Forelimb muscle (tissue), 1 donor: Measurements from ENCODE around the gene MTMR2. TPM values are rescaled to one million over a fixed set of nuclear protein-coding genes. Genes with fewer than 3 reads are reported as not detected.

Source experiments
- DNase-seq: peaks from one replicate; pipeline ENCODE4 v3.0.0-alpha.2; 2013; ENCODE audit warnings: low read depth
- polyA plus RNA-seq: library from polyadenylated mRNA; unstranded; fragments of 120-200 nt; gene quantifications from one replicate; pipeline ENCODE4 v1.2.1, GENCODE V29; 2013; ENCODE audit not compliant: insufficient read length

MTMR2 gene
- polyA plus RNA-seq, 1 donor: 23.6 TPM

DNA sequence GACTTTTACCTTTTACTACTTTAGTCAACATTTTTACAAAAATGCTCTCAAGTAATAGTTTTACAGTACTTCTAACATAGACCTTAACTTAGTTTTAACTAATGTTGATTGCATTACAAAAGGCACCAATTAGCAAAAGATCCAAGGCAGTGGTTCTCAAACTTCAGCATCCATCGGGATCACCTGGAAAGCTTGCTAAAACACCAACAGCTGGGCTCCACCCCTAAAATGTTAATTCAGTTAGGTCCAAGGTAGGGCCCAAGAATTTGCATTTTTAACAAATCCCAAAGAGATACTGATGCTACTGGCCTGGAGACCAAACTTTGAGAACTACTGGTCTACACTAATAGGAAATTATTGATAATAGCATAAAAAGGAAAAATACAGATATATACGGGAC, 5.9 kb downstream of the MTMR2 start:
- no peak for DNase-seq

DNA sequence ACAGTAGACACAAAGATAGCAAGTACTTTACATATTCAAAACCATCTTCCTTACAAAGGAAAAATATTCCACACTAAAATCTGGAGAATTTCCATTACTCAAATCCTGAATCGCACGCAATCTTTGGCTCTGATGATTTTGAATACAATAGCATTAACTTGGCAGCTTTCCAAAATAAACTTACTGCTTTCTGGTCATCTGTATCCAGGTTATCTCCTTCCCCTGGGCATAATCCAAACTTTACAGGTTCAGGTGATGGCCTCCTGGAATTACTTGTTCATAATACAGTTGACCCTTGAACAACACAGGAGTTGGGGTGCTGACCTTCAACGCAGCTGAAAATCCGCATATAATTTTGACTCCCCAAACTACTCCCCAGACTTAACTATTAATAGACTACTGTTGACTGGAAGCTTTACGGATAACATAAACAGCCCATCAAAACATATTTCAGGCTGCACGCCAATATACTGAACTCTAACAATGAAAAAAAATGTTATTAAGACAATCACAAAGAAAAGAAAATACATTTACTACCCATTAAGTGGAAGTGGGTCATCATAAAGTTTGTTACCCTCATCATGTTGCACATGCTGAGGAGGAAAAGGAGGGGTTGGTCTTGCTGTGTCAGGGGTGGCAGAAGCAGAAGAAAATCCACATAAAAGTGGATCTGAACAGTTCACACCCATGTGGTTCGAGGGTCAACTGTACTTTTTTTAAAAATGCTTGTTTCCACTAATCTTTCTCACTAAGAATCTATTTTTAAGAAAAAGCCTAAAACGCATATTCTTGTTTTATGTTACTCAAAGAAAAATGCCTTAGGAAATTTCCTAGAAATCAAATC, 6.5 kb downstream of the MTMR2 start:
- DNase-seq: no peak

DNA sequence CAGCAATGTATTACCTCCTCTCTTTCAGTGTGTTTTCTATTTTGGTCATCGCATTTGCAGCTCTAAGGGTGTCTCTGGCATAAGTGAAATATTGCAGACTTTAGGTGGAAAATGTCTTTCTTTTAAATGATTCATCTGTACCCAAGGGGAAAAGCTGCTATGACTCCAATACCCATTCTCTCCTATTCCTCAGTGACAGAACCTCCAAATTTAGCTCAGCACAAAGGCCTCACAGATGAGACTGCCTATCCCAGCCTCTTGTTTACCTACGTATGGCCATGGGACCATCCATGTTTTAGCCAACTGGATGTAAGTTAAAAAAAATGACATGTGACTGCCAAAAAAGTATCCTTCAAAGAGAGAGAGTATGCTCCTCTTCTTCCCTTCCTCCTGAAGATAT, 7.9 kb downstream of the MTMR2 start:
- DNase-seq: no peak

DNA sequence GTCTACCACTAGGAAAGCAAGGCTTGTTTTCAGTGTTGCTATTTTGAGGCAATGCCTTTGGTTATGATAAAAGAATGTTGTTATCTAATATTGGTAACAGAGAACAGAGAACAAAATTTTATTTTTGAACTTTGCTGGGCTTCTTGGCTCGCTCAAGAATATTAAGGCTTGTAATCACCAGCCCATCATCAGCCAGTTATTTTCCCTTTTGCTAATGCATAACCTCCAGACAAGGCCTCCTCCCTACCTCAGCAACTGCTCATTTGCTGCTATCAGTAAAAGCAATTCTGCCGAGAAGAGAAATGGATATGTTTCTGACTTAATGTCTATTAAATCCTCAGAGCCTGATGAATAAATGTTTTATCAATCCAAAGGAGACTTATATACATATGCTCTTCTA, 8.9 kb downstream of the MTMR2 start:
- DNase-seq: no peak

DNA sequence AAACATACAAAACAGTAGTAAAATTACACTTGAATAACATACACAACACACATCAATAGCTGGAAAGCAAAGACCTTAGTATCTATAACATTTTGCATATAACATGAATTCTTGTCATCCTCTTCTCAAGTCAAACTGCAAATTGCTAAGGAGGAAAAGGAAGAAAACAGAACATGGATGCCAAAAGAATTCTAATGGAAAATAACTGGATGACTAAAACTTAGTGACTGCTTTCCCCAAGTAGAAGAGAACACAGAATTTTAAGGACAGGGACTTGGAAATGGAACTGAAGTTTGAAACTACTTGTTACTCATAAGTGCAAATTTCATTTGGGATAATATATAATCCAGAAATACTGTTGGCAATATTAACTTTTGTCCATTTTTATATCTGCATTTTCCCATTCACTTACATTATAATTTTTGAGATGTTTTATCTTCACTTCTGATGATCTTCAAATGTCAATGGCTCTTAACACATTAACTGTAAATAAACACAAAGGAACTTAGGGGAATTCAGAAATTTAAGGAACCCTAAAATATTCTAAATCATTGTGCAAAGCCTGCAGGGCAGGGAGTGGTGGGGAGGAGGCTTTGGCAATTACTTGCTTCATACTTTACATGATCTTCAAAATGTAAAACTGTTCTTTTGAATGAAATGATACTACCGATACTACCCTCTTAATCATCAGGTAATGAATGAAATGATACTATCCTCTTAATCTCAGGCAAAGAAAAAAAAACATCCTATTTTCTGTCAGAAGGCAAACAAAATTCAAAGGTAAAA, 9.9 kb downstream of the MTMR2 start:
- no peak for DNase-seq

DNA sequence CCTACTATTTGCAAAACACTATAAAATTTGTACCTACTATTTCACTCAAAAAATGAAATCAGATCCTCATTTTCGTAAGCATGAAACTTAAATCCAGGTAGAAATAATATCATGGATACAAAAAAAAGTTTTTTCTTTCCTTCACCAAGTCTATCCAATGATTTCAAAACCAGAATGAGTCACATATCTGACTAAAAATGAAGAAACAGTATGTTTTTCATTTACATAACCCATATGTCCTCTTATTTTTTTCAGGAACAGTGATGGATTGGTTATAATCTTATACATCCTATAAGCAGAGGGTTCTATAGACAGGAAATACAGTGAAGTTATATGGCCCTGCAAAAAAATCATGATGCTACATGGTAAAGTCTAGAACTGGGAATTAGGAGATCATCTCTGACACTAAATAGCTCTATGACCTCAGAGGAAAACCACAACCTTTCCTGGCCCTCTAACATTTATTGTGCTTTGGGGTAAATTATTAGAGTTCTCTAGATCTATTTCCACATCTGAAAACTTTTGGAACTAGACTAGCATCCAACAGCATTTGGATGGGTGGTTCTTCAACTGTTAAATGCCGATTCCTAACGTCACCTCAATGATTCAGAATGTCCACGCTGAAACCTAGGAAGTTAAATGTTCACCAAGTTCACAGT, 10.9 kb downstream of the MTMR2 start:
- DNase-seq: no peak

DNA sequence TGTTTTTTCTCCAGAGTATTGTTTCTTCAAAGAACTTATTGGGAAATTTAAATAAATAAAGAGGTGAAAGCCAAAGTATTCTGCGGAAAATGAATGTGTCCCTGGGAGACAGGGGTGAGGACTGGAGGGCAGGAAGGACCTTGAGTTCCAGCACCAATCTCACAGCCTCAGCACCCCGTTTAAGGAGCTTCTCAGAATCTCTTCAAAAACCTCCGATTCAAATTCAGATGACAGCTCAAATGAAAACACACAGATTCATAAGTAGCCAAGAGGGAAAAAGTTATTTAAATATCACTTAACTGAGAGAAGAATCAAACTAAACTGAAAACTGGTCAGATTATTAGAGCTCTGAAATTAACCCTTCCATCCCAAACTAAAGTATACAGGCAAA, 12.5 kb downstream of the MTMR2 start:
- DNase-seq: no peak

DNA sequence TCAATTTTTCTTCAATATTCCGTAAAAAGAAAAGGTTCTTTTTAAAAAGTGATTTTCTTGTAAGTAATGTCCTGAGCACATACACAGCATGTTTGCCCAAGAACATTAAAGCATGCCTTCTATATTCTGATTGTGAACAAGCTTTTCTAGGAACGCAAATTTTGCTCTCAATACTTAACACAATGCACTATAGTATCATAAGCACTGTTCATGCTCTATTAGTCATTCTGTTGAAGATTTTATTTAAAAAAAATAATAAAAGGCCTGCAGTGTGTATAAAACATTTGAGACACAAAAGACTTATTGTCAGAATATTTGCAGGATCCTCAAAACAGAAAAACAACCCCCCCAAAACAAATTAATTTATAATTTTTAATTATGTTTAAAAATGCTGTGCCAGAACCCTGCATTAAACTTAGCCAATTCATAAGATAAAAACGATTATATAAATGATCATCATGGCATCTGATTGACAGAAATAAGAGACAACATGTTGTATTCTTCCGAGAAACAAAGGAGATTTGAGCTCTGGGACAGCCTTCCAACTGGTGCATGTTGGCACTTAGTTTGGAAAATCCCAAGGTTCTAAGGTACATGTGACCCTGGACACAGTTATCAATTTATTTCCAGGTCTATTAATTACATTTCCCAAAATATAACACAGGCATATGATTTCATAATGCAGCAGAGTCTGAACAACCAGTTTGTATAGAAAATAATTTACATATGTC, 13.1 kb downstream of the MTMR2 start:
- DNase-seq: no peak

DNA sequence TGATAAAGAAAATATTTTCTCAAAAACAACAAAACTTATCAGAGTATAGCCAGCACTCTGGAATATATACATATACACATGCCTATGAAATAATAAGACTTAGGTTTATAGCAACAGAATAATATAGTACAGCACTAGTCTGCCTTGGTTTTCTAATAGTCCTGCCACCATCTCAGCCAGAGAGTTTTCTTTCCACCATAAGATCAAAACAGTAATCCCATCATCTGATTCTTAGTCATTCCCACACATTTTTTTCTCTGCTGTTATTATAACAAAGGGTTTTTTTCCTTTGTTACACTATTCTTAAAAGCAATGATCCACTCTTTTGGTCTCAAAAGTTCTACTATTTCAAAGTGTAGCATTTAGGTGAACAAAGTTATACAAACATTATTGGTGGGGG, 15.1 kb downstream of the MTMR2 start:
- DNase-seq: no peak

DNA sequence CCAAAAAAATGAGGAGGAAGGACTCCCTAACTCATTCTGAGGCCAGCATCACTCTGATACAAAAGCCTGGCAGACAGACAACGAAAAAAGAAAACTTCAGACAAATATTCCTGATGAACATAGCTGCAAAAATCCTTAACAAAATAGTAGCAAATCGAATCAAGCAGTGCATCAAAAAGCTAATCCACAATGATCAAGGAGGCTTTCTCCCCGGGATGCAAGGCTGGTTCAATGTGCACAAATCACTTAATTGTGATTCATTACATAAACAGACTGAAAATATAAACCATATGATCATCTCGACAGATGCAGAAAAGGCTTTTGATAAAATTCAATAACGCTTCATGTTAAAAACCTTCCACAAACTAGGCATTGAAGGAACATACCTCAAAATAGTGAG, 16.4 kb downstream of the MTMR2 start:
- DNase-seq: no peak

DNA sequence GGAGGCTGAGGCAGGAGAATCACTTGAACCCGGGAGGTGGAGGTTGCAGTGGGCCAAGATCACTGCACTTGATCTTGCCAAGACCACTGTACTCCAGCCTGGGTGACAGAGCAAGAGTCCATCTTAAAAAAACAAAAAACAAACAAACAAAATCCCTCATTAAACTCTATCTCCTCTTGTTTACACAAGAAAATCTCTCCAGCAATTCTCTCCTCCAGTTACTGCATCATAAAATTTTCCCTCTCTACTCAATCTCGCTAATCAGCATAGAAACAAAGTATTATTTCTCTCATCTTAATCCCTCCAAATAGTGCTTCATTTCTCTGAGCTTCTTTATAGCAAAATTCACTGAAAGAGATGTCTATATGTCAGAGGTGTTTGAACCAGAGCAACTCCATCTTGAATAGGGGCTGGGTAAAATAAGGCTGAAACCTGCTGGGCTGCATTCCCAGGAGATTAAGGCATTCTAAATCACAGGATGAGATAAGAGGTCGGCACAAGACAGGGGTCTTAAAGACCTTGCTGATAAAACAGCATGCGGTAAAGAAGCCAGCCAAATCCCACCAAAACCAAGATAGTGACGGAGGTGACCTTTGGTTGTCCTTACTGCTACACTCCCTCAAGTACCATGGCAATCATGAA, 19.8 kb downstream of the MTMR2 start:
- no peak for DNase-seq

DNA sequence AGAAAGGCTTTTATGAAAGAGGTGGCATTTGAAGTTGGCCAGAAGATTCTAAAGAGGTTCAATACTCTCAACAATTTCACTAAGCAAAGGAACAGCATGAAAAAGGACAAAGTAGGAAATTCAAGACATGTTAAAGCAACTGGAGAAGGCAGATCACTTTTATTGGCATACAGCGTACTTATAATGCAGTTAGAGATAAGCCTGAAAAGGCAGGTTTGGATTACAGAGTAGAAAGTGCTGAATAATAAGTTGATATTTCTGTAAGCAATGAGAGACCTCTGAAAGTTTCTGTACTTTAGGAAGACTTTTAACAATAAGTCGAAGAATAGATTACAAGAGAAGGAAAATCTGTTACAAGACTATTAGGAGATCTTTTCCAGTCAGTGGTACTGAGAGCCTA, 25.1 kb downstream of the MTMR2 start:
- DNase-seq: no peak

DNA sequence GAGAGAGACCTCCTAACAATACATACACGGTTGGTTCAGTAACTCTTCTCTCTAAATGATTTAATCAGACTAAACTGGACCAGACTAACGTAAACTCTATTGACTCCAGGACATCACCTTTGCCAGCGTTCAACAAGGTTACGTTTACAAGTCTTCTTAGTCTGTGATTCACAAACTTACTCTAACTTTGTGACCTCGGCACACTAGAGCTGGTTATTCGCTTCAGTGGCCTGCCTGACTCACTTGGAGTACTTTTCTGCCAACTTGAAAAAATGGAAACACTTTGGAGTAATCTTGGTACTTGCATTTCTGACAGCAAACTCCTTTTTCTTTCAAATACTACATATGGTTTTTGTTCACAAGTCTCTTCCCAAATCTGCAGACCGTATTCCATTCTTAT, 26.2 kb downstream of the MTMR2 start:
- no peak for DNase-seq

DNA sequence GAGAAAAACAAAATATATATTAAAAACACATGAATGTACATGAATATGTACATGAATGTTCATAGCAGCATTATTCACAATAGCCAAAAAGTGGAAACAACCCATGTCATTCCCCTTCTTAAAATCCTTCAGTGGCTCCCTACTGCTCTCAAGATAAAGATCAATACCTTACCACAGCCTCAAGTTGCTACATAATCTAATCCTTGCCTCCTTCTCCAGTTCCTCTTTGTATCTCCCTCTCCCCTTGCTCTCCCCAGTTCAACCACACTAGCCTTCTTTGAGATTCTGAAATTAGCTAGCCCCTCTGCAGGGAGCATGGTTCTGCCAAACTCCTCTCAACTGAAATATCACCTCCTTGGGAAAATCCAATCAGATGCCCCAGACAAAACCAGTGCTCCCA, 28.1 kb downstream of the MTMR2 start:
- DNase-seq: no peak

DNA sequence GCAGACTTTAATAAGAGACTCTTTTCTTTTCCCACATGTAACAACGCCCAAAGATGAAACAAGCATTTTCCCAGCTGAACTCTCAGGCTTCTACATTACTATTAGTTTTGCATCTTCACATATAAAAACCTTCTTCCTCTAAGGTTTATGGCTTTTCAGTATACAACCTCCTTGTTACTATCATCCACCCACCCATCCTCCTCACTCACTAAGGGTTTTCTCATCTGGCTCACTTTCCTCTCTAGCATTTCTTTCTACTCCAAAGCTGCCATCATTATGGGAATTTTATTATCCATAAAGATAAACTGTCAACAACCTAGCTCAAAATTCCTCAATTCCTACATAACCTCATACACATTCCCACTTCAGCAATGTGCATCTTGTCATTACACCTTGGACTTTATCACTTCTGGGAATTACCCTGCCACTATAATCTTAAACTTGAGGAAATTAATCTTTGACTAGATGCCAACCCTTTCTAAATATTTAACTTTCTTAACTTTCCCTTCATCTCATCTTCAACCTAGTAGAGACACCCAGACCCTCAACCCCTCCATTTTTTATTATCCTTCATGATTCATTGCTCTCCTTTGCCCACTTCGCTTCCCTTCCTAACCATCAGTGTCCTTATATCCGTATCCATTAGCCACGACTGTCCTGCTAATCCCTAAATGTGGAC, 30.9 kb downstream of the MTMR2 start:
- DNase-seq: no peak

DNA sequence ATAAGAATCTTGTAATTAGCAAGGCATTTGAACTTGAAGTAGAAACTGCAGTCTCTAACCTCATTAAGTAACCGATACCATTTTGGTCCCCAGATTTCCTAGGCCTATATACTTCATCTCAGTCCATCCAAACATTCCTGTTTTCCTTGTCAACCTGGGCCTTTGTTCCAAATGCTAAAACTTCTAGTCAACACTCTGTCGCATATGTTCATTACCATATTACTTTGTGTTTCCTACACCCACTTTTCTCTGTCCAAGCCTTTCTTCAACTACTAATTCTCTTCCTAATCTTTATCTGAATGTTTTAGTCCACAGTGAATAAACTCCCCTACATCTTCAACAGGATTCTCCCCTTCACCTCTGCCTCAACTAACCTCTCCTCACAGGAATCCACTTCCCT, 31.4 kb downstream of the MTMR2 start:
- DNase-seq: no peak

DNA sequence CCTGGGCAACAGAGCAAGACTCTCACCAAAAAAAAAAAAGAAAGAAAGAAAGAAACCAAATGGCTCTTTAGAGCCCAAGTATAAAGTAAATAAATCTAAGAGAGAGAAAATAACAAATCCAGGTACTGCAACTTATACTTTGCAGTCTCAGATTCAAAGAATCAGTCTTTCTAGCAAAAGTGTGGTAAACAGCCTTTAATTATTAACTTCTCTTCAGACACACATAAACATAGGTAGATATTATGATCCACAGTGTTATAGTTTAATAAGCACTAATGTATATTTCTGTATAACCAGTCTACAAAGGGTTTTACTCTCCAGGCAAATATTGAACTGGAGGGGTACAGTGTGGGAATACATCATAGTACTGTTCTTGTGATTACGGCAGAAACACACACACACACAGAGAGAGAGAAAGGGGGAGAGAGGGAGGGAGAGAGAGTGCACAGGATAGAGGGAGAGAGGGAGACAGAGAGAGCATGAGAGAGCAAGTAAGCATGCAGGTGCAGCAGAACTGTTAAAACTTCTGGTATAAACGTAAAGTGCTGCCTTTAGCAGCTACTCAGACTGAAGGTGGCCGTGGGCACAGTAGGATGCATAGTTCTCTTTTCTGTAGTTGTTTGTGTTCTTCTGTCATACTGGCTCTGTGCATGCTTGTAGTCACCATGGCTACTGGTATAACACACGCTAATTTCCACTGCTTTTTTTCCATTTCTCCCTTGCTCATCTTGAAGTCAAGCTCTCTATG, 32.3 kb downstream of the MTMR2 start:
- DNase-seq: no peak

DNA sequence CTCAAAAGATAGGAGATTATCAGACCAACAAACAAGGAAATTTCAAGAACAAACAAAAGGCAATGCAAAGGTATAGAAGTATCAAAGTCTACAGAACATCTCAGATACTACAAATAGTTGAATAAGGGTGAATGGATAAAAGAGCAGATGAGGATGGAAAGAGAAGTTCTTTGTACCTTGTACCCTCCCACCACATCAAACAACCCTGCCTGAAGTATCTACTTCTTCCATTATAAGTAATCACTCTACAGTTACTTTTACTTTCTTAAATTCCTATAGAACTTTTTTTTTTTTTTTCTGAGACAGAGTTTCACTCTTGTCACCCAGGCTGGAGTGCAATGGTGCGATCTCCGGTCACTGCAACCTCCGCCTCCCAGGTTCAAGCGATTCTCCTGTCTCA, 35.1 kb downstream of the MTMR2 start:
- DNase-seq: no peak

DNA sequence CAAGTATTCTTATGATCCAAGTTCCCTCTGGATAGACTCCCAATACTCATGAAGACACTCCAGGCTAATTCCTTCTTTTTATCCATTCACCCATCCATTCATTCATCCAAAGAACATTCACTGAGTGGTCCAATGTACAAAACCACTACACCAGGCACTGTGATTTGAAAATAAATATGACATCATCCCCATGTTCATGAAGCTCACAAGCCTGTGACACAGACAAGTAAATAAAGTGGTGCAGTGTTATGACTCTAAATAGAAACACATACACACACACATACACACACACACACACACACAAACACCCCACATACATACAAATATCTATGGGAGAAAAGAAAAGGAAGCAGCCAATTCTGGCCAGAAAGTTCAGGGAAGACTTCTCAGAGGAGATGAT, 35.5 kb downstream of the MTMR2 start:
- DNase-seq: no peak

DNA sequence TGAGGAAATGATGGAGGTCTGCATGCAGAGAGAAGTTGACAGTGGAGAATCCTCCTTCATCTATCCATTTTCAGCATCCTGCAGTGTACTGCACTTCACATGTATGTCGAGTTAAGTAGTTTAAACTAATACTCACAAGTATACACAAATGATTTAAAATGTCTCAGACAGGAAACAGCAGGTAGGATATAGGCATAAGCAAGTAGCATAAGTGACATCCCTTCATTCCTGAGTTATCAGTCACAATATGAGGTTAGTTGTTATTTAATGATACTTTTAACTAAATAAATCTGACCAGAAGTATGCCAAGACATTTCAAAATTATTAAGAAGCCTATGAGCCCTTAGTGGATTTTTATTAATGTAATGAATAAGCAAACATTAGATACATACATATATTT, 37.4 kb downstream of the MTMR2 start:
- no peak for DNase-seq
